GM23338 (cell line): ENCODE data around the gene STK39.

Experiments used
- CREB1 ChIP-seq: fragments of 250-450 bp; sonication (Bioruptor Pico); IDR thresholded peaks from 2 replicates; pipeline ENCODE4 v1.5.0; 2020; ENCODE audit warnings: low read depth, mild to moderate bottlenecking, moderate library complexity
- EZH2 ChIP-seq: fragments of 200-600 bp; sonication (generic); IDR thresholded peaks from one replicate; pipeline ENCODE4 v1.8.0; 2017; ENCODE audit warnings: antibody characterized with exemption, mild to moderate bottlenecking, low read depth; ENCODE audit not compliant: unreplicated experiment
- EZH2phosphoT487 ChIP-seq: fragments of 200-600 bp; sonication (generic); IDR thresholded peaks from one replicate; pipeline ENCODE4 v1.8.1; 2018; ENCODE audit warnings: antibody characterized with exemption; ENCODE audit not compliant: unreplicated experiment
- JUNB ChIP-seq: IDR thresholded peaks from one replicate; pipeline ENCODE4 v1.6.1; 2016; ENCODE audit warnings: antibody characterized with exemption; ENCODE audit not compliant: unreplicated experiment
- POLR2AphosphoS5 ChIP-seq: IDR thresholded peaks from 2 replicates; pipeline ENCODE4 v1.6.1; 2016; ENCODE audit warnings: antibody characterized with exemption, low read depth
- STAT1 ChIP-seq: IDR thresholded peaks from one replicate; pipeline ENCODE4 v1.6.1; 2016; ENCODE audit warnings: antibody characterized with exemption; ENCODE audit not compliant: unreplicated experiment
- ZNF114 ChIP-seq: fragments of 250-450 bp; sonication (Bioruptor Pico); IDR thresholded peaks from 2 replicates; pipeline ENCODE4 v1.5.0; 2020; ENCODE audit warnings: mild to moderate bottlenecking, moderate library complexity
- TF ChIP-seq, protein P1 (sequence below), 2 experiments: fragments of 200-600 bp in 1 of 2; sonication (generic) in 1 of 2; conservative IDR thresholded peaks; 2 replicates each; pipeline versions ENCODE4 v1.5.1 to v1.6.1; 2016 to 2017; ENCODE audit warnings: antibody characterized with exemption in 2 of 2, low read depth in 2 of 2, mild to moderate bottlenecking in 2 of 2, moderate library complexity in 1 of 2
- TF ChIP-seq, protein P2 (sequence below): IDR thresholded peaks from one replicate; pipeline ENCODE4 v1.6.1; 2018; ENCODE audit warnings: antibody characterized with exemption; ENCODE audit not compliant: unreplicated experiment
- TF ChIP-seq, protein P3 (sequence below): IDR thresholded peaks from 2 replicates; pipeline ENCODE4 v1.6.1; 2016; ENCODE audit warnings: antibody characterized with exemption

DNA sequence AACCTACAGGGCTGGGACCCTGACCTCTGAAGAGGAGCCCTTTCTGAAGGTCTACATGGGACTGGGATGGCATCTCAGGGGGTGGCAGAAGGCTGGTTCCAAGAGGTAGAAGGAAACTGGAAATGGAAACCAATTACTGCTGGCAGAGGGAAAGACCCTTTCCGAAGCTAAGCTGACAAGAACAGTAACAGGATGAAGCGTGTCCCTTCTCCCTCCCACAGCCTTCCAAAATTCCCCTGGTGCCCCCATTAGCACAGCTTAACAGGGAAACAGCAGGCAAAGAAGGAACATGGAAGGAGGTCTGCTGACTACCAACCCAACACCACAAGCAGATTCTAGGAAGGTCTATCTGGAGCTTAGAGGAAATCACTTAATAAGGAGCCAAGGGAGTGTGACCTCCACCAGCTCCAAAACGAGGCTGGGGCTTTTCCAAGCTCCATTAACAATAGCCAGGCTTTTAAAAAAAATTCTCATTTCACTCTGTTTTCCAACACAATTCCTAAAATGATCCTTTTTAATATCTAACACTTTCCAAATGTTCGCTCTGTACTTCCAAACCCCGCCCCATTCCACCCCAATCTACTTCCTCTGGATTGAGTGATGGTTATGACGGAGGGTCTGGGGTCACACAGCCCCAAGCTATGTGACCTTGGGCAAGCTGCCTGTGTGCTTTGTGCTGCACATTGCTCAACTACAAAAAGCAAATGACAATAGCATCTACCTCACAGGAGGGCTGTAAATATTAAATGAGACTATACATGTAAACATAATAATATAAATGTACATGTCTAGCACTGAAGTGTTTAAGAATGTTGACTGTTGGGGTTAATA is 55.2 kb downstream of the STK39 start:
- TF ChIP-seq, protein P1, sequence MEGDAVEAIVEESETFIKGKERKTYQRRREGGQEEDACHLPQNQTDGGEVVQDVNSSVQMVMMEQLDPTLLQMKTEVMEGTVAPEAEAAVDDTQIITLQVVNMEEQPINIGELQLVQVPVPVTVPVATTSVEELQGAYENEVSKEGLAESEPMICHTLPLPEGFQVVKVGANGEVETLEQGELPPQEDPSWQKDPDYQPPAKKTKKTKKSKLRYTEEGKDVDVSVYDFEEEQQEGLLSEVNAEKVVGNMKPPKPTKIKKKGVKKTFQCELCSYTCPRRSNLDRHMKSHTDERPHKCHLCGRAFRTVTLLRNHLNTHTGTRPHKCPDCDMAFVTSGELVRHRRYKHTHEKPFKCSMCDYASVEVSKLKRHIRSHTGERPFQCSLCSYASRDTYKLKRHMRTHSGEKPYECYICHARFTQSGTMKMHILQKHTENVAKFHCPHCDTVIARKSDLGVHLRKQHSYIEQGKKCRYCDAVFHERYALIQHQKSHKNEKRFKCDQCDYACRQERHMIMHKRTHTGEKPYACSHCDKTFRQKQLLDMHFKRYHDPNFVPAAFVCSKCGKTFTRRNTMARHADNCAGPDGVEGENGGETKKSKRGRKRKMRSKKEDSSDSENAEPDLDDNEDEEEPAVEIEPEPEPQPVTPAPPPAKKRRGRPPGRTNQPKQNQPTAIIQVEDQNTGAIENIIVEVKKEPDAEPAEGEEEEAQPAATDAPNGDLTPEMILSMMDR (conservative IDR thresholded peaks at IDR 0.05; ENCODE audit: low read depth in 2 of 2): no peak
- TF ChIP-seq CREB1 (CRISPR knock-in tag) (no peak), POLR2AphosphoS5 (no peak), EZH2phosphoT487 (no peak), EZH2 (no peak), STAT1 (no peak), ZNF114 (no peak), JUNB (no peak)
- TF ChIP-seq, protein P2, sequence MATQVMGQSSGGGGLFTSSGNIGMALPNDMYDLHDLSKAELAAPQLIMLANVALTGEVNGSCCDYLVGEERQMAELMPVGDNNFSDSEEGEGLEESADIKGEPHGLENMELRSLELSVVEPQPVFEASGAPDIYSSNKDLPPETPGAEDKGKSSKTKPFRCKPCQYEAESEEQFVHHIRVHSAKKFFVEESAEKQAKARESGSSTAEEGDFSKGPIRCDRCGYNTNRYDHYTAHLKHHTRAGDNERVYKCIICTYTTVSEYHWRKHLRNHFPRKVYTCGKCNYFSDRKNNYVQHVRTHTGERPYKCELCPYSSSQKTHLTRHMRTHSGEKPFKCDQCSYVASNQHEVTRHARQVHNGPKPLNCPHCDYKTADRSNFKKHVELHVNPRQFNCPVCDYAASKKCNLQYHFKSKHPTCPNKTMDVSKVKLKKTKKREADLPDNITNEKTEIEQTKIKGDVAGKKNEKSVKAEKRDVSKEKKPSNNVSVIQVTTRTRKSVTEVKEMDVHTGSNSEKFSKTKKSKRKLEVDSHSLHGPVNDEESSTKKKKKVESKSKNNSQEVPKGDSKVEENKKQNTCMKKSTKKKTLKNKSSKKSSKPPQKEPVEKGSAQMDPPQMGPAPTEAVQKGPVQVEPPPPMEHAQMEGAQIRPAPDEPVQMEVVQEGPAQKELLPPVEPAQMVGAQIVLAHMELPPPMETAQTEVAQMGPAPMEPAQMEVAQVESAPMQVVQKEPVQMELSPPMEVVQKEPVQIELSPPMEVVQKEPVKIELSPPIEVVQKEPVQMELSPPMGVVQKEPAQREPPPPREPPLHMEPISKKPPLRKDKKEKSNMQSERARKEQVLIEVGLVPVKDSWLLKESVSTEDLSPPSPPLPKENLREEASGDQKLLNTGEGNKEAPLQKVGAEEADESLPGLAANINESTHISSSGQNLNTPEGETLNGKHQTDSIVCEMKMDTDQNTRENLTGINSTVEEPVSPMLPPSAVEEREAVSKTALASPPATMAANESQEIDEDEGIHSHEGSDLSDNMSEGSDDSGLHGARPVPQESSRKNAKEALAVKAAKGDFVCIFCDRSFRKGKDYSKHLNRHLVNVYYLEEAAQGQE: no peak
- TF ChIP-seq, protein P3, sequence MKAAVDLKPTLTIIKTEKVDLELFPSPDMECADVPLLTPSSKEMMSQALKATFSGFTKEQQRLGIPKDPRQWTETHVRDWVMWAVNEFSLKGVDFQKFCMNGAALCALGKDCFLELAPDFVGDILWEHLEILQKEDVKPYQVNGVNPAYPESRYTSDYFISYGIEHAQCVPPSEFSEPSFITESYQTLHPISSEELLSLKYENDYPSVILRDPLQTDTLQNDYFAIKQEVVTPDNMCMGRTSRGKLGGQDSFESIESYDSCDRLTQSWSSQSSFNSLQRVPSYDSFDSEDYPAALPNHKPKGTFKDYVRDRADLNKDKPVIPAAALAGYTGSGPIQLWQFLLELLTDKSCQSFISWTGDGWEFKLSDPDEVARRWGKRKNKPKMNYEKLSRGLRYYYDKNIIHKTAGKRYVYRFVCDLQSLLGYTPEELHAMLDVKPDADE: no peak
